ENCODE measurements around the gene SCAPER.

- no peak for TF ChIP-seq CTCF (IDR thresholded peaks at IDR 0.05 in 4 of 5, conservative IDR thresholded peaks at IDR 0.05 in 1 of 5)
- TF ChIP-seq POLR2A (IDR thresholded peaks at IDR 0.05): no peak
Measured at GRCh38 chr15:76718863-76719262, 186.3 kb downstream of the SCAPER start.
